K562 (cell line): ENCODE results near the gene EYA2. TPM values are rescaled to one million over a fixed set of nuclear protein-coding genes. Genes with fewer than 3 reads are reported as not detected.
"Not testable (repeated sequence)": the region's sequence is repeated elsewhere in the genome, so short reads cannot be mapped to it uniquely, and the experiment has no call there.

Experiments
- ATAC-seq: fragments of 200-7000 bp; cut with Tn5 transposase; 3 replicates; pipeline ENCODE4 v1.9.1; 2020; ENCODE audit warnings: moderate library complexity
- BruUV-seq: library from RNA; stranded (reverse); fragments of 400-500 nt; replicated peaks from 2 replicates; lab custom pipeline; 2021; lab: Mats Ljungman, UMichigan
- CTCF ChIA-PET: fragments of 300-600 bp; formaldehyde crosslinking; extraction: SDS; loops from one replicate; lab custom pipeline; 2021; ENCODE audit warnings: low intra/inter-chr PET ratio; lab: Yijun Ruan, JAX
- POLR2A ChIA-PET: fragments of 300-600, 350-650 bp; sonication (Branson Sonifier 250); formaldehyde crosslinking; extraction: SDS; loops from one replicate; lab custom pipeline; 2021; ENCODE audit warnings: antibody characterized with exemption, inconsistent platforms; lab: Yijun Ruan, JAX
- DNase-seq, 4 experiments: peaks; one replicate each; pipeline versions ENCODE4 v3.0.0 to v3.0.0-alpha.2; 2011 to 2018; ENCODE audit warnings: low spot score in 3 of 4, mixed read lengths in 3 of 4; ENCODE audit errors: extremely low read depth in 1 of 4
- FAIRE-seq: peaks from 2 replicates; lab custom pipeline; 2011; peaks lifted over from hg19 to GRCh38; lab: Jason Lieb, UNC
- H2AFZ ChIP-seq: 2 replicates; pipeline ENCODE4 v1.6.0; 2011; ENCODE audit warnings: low read depth, low read length, control low read depth, inconsistent platforms
- H3K27ac ChIP-seq: fragments of 200-600 bp; 3 replicates; pipeline ENCODE4 v1.8.0; 2011; ENCODE audit warnings: low read depth, mild to moderate bottlenecking, control low read depth, inconsistent platforms, low read length, moderate library complexity, mixed read lengths; ENCODE audit errors: extremely low read depth
- H3K27me3 ChIP-seq, 2 experiments: fragments of 300-600 bp in 1 of 2; 2 replicates in 1 of 2; 3 replicates in 1 of 2; pipeline versions ENCODE4 v1.6.0 to v1.8.0; 2011; ENCODE audit warnings: inconsistent platforms in 2 of 2, low read length in 2 of 2, mild to moderate bottlenecking in 1 of 2, mixed read lengths in 1 of 2, moderate library complexity in 1 of 2; ENCODE audit not compliant: control insufficient read depth in 2 of 2, insufficient read depth in 2 of 2
- H3K36me3 ChIP-seq: fragments of 300-600 bp; 3 replicates; pipeline ENCODE4 v1.8.0; 2011; ENCODE audit warnings: mild to moderate bottlenecking, low read length, inconsistent platforms; ENCODE audit not compliant: control insufficient read depth, insufficient read depth
- H3K4me1 ChIP-seq, 2 experiments: fragments of 200-600 bp in 1 of 2; replicated peaks in 1 of 2; 2 replicates in 1 of 2; 3 replicates in 1 of 2; pipeline versions ENCODE4 v1.5.1 to v1.8.0; 2011; ENCODE audit warnings: inconsistent platforms in 2 of 2, low read length in 2 of 2, mild to moderate bottlenecking in 1 of 2, mixed read lengths in 1 of 2, moderate library complexity in 1 of 2; ENCODE audit not compliant: control insufficient read depth in 2 of 2, insufficient read depth in 2 of 2
- H3K4me2 ChIP-seq: 2 replicates; pipeline ENCODE4 v1.6.1; 2011; ENCODE audit warnings: low read length, control low read depth, inconsistent platforms, mixed read lengths; ENCODE audit not compliant: insufficient read depth
- H3K4me3 ChIP-seq: fragments of 200-600 bp; sonication (generic), shearing (Covaris generic); 2 replicates; pipeline ENCODE4 v1.5.1; 2016; ENCODE audit warnings: control low read depth, inconsistent platforms
- H3K79me2 ChIP-seq: fragments of 200-600 bp; 3 replicates; pipeline ENCODE4 v1.8.0; 2011; ENCODE audit warnings: low read length, inconsistent platforms; ENCODE audit not compliant: control insufficient read depth, insufficient read depth
- H3K9ac ChIP-seq, 2 experiments: 2 replicates each; pipeline versions ENCODE4 v1.6.0 to v1.6.1; 2011; ENCODE audit warnings: low read depth in 2 of 2, low read length in 2 of 2, control low read depth in 1 of 2, inconsistent platforms in 1 of 2, mild to moderate bottlenecking in 1 of 2, mixed read lengths in 1 of 2; ENCODE audit not compliant: insufficient read depth in 1 of 2
- H3K9me1 ChIP-seq: one replicate; pipeline ENCODE4 v1.6.0; 2011; ENCODE audit warnings: inconsistent platforms, mild to moderate bottlenecking, low read length, moderate library complexity; ENCODE audit not compliant: control insufficient read depth, insufficient read depth
- H3K9me3 ChIP-seq: replicated peaks from 2 replicates; pipeline ENCODE4 v1.5.1; 2011; ENCODE audit warnings: low read depth, low read length, inconsistent platforms; ENCODE audit not compliant: control insufficient read depth, insufficient read depth
- H4K20me1 ChIP-seq: replicated peaks from 2 replicates; pipeline ENCODE4 v1.6.1; 2011; ENCODE audit warnings: low read length, inconsistent platforms, mixed read lengths; ENCODE audit not compliant: control insufficient read depth, insufficient read depth
- CEBPB ChIP-seq: fragments of 450-650 bp; IDR thresholded peaks from 2 replicates; pipeline ENCODE4 v1.6.1; 2016; ENCODE audit warnings: missing genetic modification characterization, missing compliant biosample characterization
- WGBS: fragments of 100-300 bp; shearing (Covaris generic); methylation state at CpG from one replicate; pipeline ENCODE4 v1.1.6; 2016; ENCODE audit warnings: low coverage, mixed read lengths; ENCODE audit not compliant: insufficient coverage; ENCODE audit errors: missing lambda C conversion rate; 5-methylcytosine and 5-hydroxymethylcytosine counted together
- in situ Hi-C: fragments of 300-500 bp; cut with MboI; formaldehyde crosslinking; loops from 4 replicates; pipeline ENCODE4 v1.15.0; 2018; ENCODE audit warnings: inconsistent platforms, mixed read lengths
- intact Hi-C: fragments of 100-400 bp; cut with micrococcal nuclease; formaldehyde crosslinking; loops from 2 replicates; pipeline ENCODE4 v1.14.2; 2022
- polyA plus RNA-seq, 8 experiments: library from polyadenylated mRNA; depleted of rRNA in 4 of 8; stranded (reverse) in 5 of 8; unstranded in 3 of 8; fragments of >200 nt; fragmentation: Nextera tagmentation in 2 of 8; fragmentation: Illumina TruSeq in 1 of 8; extraction: Ambion mirVana in 2 of 8; extraction: Trizol in 1 of 8; gene quantifications; 2 replicates each; pipeline versions ENCODE4 v1.2.1 to v1.2.3, GENCODE V29; 2011 to 2014; ENCODE audit warnings: inconsistent platforms in 1 of 8, missing spikeins in 1 of 8
- total RNA-seq, 7 experiments: library from RNA; depleted of rRNA in 6 of 7; stranded (reverse); fragments of >200 nt in 6 of 7; fragmentation: Illumina TruSeq in 2 of 7; extraction: Trizol in 2 of 7; gene quantifications; 2 replicates each; pipeline versions ENCODE4 v1.2.1 to v1.2.3, GENCODE V29; 2011 to 2021; ENCODE audit warnings: low replicate concordance in 1 of 7
- TF ChIP-seq, protein P1 (sequence below), 3 experiments: fragments of 200-800 bp in 1 of 3; fragments of 250-450 bp in 1 of 3; fragments of 450-650 bp in 1 of 3; sonication (Bioruptor Pico) in 1 of 3; sonication (Bioruptor generic) in 1 of 3; formaldehyde crosslinking in 1 of 3; IDR thresholded peaks; 2 replicates each; pipeline versions ENCODE4 v1.6.1 to v1.8.0; 2016 to 2022; ENCODE audit warnings: mild to moderate bottlenecking in 2 of 3, missing genetic modification characterization in 2 of 3, missing compliant biosample characterization in 1 of 3, moderate library complexity in 1 of 3

The EYA2 gene
- total and polyA plus RNA-seq, 9 of the 15 experiments (the other 6 are each of a cell fraction or from before 2014, with no cell fraction given), result 0.03 TPM; not detected in 8

DNA sequence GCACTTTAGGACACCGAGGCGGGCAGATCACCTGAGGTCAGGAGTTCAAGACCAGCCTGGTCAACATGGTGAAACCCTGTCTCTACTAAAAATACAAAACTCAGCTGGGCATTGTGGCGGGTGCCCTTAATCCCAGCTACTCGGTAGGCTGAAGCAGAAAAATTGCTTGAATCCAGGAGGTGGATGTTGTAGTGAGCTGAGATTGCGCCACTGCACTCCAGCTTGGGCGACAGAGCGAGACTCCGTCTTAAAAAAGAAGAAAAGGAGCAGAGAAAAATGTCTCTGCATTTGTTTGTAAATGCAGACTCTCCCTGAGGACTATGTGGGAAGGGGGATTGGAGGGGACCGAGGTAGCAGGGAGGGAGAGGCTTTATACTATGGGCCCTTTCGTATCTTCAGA lies 311.9 kb downstream of the EYA2 start:
- H3K9ac ChIP-seq, H3K9me3 ChIP-seq, H3K4me2 ChIP-seq, H3K4me3 ChIP-seq, ATAC-seq, intact Hi-C loops, H2AFZ ChIP-seq, FAIRE-seq, H3K27me3 ChIP-seq, DNase-seq, H3K79me2 ChIP-seq, H3K9me1 ChIP-seq, BruUV-seq: not testable (repeated sequence)
- TF ChIP-seq, protein P1, sequence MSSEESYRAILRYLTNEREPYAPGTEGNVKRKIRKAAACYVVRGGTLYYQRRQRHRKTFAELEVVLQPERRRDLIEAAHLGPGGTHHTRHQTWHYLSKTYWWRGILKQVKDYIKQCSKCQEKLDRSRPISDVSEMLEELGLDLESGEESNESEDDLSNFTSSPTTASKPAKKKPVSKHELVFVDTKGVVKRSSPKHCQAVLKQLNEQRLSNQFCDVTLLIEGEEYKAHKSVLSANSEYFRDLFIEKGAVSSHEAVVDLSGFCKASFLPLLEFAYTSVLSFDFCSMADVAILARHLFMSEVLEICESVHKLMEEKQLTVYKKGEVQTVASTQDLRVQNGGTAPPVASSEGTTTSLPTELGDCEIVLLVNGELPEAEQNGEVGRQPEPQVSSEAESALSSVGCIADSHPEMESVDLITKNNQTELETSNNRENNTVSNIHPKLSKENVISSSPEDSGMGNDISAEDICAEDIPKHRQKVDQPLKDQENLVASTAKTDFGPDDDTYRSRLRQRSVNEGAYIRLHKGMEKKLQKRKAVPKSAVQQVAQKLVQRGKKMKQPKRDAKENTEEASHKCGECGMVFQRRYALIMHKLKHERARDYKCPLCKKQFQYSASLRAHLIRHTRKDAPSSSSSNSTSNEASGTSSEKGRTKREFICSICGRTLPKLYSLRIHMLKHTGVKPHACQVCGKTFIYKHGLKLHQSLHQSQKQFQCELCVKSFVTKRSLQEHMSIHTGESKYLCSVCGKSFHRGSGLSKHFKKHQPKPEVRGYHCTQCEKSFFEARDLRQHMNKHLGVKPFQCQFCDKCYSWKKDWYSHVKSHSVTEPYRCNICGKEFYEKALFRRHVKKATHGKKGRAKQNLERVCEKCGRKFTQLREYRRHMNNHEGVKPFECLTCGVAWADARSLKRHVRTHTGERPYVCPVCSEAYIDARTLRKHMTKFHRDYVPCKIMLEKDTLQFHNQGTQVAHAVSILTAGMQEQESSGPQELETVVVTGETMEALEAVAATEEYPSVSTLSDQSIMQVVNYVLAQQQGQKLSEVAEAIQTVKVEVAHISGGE (CRISPR knock-in tag; IDR thresholded peaks at IDR 0.05), result peak in 1 of 3 experiments; percentile 4; a peak in 1 of 6 replicates
- TF ChIP-seq CEBPB (tag), result peak; percentile 45; the same call in 1 of the 2 replicates
- peak overlapping the region; percentile 10; the same call in 1 of the 3 replicates for H3K27ac ChIP-seq
- ChIA-PET POLR2A (interaction anchor here (0.6 to 2.8 kb wide), 5 partner anchors 10 to 650 kb away, joined by 3 to 12 read pairs (median 5); no protein-coding TSS in a partner anchor), CTCF (interaction anchor here (0.8 kb wide), 1 partner anchor 177 kb away, joined by 3 read pairs; no protein-coding TSS in a partner anchor)
- WGBS, result 77% methylated on average over 10 of the region's 10 CpGs
- 0 out of 2 replicates have a peak, but pooled peaks cover 10% of the 10 kb centered on the region for H4K20me1 ChIP-seq
- H3K36me3 ChIP-seq, result peaks cover 34% of the 10 kb centered on the region
- in situ Hi-C loops, result loop anchor here (10.0 kb wide), 1 partner anchor 418 kb away; no protein-coding TSS in a partner anchor
- H3K4me1 ChIP-seq, result peaks cover 12 to 16% of the 10 kb centered on the region in 2 experiments; a peak in 3 of 5 replicates
